HG03571 (cell line): Measurements from ENCODE around the gene ELL.

Experiments
- ATAC-seq: cut with Tn5 transposase; IDR thresholded peaks from one replicate; pipeline ENCODE4 v1.9.1; 2021; ENCODE audit not compliant: unreplicated experiment

ELL gene

DNA sequence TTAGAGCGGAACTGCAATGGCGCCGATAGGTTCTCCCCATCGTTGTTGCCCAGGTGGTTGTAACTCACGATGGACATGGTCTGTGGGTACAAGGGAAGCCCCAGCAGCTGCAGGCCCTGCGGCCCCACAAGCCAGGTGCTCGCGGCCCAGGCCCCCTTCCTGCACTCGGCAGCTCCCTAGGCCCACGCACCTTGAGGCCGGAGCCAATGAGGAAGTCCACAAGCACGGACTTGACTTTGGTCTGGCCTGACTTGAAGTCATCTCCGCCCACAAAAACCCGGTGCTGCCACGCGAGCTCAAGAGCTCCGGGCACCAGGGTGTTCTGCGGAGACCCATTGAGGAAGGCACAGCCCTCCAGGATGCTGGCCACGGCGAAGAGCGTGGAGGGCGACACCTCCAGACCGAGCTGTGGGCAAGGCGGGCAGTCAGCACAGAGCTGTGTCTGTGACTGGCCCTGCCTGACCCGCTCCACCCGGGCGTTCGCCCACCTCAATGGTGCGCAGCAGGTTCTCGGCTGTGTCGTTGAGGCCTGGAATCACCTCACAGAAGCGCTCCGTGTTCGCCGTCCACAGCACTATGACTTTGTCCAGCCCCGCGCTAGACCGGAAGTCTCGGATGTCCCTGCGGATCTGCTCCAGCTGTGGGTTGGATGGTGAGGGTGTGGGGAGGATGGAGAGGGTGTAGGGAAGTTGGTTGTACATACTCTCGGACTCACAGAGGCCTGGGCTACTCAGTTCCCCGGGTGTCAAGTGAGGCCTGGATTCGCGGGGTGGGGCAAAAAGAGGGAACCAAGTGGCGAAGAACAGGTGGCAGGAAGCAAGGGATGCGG lies 85.8 kb downstream of the ELL start:
- ATAC-seq: no peak

DNA sequence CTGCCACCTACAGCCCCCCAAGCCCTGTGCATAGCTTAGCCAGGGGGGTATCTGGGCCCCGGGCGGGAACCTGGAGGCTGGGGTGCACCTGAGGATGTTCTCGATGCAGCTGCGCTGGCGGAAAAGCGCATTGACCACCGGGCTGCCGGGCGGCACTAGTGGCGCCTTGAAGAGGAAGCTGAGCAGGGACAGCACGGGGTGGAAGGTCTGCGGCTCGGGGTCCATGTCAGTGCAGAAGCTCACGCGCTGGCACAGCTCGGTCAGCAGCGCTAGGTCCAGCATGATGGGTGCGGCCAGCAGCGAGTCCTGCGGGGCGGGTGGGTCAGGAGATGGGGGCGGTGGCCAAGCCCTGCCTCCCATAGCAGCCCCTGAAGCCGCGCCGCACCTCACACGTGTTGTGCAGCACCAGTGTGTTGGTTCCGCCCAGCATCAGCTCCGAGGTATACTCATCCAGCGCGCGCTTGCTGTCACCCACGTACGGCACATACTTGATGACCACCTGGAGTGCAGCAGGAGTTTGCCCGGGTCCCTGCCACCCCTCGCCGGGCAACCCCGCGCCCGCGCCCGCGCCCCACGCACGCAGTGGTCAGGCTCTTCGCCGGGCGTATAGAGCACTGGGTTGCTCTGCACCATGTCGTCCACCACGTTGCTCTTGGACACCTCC lies 86.6 kb downstream of the ELL start:
- no peak for ATAC-seq

DNA sequence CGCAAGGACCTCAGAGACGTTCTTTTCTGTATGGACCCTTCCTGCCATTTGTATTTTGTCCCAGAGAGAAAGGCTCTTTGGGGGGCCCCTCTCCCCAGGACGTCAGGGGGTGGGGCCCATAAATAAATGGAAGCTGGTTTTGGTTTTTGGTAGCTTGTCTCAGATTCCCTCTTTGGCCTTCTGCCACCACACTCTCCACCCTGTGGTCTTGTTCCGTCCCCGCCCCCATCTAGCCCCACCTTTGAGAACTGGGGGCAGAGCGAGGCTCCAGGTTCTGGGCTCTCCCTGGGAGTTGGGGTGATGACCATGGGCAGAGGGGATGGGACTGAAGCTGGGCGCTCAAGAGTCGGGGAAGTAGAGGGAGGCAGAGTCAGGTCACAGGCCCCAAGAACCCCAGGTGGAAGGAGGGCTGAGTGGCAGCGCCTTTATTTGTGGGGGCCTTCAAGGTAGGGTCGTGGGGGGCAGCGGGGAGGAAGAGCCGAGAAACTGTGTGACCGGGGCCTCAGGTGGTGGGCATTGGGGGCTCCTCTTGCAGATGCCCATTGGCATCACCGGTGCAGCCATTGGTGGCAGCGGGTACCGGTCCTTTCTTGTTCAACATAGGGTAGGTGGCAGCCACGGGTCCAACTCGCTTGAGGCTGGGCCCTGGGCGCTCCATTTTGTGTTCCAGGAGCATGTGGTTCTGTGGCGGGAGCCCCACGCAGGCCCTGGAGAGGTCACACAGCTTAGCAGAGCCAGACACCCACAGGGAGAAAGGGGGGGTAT lies 87.3 kb downstream of the ELL start:
- no peak for ATAC-seq

DNA sequence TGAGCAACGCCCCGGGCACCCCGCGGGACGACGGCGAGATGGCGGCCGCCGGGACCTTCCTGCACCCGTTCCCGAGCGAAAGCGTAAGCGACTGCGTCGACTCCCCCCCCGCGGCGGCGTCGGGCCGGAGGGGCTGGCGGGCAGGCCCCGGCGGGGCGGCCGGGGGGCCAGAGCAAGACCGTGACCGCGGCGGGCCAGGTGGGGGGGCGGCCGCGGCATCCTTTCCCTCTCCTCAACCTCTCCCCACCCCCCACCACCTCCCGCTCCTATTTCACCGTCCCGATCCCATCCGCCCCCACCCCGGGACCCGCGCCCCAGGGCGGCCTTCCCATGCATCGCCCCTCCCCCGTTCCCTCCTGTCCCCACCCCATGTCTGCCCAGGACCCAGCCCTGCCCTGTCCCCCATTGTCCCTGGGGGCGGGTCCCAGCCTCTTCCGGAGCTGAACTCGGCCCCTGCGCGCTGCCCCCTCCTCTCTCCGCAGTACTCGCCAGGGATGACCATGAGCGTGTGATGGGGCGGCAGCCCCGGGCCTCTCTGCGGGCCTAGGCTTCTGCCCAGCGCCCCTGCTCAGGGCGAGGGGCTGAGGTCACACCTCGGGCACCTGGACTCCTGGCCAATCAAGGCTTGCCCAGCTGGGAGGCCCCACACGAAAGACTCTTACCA lies 88.0 kb downstream of the ELL start:
- no peak for ATAC-seq

DNA sequence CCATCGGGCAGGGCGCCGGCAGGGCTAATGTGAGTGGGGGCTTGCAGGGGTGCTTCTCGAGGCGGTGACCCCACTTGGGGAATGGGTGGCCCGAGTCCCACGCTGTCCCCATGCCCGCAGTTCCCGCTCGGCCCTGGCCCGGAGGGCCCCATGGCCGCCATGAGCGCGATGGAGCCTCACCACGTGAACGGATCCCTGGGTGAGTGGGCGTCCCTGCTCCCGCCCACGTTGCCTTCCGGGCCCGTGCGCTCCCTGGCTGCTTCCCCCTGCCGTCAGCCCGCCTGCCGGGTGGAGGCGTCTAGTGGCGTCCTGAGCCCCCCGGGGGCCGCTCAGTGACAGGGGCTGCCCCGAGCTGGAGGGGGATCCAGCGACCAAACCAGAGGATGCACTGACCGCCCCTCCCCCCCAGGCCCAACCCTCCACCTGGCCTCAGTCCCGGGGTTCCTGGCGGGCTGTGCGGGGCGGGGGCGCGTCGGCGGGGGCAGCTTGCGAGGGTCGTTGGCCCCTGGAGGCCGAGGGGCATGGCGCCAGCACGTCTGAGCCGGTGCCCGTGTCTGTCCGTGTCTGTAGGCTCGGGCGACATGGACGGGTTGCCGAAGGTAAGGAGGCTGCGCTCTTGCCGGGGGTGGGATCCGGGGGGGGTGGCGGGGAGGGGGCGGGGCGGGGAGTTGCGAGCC lies 88.7 kb downstream of the ELL start:
- no peak for ATAC-seq

DNA sequence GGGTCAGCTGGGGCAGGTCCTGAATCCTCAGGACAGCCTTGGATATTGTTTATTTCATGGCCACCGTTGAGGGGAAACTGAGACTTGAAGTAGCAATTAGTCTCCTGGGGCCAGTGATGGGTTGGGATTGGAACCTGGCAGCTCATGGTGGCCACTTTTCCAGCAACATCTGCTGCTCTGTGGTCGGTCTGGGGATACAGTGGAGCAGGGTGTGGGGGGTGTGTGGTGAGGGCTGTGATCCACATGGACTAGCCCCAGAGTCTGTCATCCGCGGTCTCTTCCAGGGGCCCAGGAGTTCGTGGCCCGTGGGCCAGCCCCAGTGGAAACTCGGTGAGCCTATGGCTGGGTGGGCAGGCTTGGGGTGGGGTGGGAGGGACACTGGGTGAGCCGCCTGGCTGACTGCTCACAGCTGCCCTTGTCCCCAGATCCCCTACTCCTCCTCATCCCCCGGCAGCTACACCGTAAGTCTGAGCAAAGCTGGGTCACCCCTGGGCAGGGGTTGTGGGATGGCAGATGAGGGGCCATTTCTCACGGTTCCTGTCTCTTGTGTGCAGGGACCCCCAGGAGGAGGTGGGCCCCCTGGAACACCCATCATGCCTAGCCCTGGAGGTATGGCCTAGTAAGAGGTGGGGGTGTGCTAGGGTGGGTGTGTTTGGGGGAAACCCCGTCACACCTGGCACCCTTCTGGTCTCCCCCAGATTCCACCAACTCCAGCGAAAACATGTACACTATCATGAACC lies 89.4 kb downstream of the ELL start:
- no peak for ATAC-seq

DNA sequence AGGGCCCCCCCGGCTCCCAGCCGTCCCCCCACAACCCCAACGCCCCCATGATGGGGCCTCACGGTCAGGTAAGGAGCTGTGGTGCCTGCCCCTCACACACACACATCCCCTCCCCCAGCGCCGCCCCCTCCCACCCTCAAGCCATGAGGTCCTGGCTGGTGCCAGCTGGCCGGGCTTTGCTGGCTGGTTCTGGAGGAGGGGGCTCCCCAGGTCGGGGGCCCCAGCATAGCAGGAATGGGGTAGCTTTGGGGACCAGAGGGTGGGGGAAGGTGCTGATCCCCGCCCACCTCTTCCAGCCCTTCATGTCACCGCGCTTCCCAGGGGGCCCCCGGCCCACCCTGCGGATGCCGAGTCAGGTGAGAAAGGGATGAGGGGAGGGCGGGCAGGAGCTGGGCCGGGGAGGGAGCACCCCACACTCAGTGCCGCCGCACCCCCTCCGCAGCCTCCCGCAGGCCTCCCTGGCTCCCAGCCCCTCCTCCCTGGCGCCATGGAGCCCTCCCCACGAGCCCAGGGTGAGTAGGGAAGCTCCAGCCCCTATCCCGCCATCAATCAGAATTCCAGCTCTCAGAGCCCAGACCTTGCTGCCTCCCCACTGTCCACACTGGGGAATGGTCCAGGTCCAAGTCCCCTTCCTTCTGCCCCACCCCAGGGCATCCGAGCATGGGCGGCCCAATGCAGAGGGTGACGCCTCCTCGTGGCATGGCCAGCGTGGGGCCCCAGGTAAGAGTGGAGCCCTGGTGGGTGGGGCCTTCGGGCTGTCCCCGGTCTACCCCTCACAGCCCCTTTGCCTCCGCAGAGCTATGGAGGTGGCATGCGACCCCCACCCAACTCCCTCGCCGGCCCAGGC lies 90.3 kb downstream of the ELL start:
- ATAC-seq: no peak

DNA sequence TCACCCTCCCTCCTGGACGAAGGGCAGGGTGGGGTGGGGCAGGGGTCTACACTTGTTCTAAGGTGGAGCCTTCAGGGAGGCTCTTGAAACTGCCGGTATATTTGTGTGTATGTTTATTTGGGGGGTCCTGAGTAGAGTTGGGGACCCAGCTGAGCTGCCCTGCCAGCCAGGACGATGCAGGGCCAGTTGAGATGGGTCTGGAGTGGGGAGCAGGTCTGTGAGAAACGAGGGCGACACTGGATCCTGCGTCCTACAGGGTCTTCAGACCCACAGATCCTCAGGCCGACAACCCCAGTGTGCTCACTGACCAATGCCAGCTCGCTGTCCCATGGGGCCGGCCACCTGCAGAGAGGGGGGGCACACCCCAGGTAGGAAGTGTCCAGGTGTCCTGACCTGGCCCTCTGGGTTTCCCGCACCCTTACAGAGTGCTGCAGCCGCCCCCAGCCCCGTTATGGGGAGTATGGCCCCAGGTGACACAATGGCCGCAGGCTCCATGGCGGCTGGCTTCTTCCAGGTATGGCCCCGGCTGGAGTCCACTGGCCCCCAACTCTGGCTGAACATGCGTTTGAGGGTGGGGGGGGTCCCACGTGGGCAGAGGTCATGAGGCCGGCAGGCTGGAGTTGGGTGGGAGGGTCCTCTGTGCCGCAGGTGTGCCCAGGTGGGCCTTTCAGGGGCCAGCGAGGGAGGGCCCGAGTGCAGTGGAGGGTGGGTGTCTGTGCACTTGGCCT lies 91.3 kb downstream of the ELL start:
- ATAC-seq: no peak

DNA sequence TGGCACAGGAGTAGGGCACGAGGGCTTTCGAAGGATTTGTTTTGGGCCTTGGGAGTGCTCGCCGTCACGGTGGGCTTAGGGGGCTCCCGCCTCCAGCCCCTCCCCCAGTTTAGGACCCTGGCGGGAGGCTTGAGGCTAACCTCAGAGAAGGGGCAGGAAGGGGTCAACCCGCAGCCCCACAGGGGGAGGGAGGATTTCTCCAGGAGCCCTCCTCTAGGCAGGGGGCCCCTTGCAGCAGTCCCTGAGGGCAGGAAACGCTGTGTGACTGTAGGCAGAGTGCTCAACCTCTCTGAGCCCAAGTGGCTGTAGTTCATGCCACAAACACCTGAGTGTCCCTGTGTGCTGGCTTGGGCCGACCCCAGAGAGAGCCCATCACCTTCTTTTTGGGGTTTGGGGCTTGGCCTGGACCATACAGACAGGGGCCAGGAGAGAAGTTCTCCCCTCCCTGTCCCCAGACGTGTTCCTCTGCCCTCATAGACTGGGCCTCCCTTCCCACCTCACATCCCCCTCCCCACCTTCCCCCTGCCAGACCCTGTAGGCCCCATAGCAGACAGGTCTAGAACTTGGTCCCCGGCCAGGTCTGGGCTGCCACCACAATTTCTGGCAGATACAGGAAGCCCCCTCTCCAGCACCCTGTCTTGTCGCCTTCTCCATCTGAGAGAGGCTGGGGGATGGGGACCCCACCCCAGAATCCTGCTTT lies 92.0 kb downstream of the ELL start:
- no peak for ATAC-seq

DNA sequence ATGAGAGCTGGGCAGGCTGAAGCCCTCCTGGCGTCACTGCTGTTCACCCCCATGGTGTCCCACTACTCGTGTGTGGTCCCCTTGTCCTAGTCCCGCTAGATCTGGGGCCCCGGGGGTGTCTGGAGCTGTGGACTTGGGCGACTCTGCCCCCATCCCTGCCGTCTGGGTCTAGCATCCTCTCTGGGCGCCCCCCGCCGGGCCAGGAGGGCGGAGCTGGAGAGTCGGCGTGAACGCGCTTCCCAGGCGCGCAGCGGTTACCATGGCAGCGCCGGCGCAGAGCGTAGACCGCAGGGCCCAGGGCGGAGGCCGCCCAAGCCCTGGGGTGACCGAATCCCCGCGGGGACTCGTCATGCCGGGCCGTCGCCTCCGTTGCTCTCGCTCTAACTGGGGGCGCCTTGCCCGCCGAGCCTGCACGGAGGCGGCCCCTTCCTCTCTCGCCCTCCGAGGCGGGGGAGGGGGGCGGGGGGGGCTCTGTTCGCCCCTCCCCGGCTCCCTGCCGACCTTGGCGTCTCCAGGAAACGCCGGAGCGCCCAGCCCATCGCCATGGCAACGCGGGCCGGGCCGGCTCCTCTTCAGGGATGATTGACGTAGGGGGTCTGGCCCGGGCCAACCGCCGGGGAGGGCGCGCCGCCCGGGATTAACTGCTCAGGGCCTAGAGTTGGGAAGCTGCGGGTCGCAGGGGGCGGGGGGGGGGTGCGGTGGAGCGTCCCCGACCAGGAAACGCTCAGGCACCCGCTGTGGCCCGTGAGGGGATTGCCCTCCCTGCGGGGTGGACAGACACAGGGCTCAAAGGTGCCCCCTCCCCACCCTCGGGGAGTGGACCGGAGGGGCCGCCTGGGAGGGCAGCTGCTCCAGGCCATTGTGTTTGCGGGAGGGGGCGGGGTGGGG lies 92.8 kb downstream of the ELL start:
- peak; percentile 56 for ATAC-seq

DNA sequence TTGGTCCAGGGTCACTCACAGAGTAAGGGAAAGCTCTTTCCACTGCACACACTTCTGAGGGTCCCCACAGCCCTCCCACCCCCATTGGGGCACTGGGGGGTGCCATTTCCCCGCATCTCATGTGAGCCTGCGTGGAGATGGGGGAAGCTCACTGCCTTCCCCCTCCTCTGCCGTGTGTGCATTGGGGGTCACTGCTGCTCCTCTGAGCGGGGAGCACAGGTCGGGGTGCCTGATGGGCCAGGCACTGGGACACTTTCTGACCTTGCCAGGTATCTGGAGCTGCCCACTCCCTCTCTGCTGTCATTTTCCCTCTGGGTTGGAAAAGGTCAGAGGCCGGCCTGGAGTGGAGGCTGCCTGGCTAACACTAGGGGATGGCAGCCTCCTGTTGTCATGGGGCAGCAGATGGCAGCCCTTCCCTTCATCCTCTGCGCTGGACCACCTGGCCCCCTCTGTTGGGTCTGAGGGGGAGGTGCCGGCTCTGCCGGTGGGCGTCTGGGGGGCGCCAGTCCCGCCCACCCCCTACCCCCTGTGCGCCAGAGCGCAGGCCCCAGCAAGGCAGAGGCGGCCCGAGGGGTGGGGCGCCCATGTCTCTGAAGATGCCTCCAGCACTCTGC lies 93.6 kb downstream of the ELL start:
- peak; percentile 3 for ATAC-seq

DNA sequence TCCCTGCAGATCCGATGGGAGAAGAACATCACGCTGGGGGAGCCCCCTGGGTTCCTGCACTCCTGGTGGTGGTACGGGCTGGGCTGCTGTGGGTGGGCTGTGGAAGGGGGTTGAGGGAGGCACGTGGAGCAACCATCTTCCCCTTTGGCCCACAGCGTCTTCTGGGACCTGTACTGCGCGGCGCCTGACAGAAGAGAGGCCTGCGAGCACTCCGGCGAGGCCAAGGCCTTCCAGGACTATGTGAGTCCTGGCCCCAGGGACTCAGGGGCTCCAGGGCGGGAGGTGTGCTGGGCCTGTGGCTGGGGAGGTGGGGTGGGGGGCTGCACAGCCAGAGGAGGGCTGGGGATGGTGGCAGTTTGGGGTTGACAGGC lies 94.1 kb downstream of the ELL start:
- no peak for ATAC-seq

DNA sequence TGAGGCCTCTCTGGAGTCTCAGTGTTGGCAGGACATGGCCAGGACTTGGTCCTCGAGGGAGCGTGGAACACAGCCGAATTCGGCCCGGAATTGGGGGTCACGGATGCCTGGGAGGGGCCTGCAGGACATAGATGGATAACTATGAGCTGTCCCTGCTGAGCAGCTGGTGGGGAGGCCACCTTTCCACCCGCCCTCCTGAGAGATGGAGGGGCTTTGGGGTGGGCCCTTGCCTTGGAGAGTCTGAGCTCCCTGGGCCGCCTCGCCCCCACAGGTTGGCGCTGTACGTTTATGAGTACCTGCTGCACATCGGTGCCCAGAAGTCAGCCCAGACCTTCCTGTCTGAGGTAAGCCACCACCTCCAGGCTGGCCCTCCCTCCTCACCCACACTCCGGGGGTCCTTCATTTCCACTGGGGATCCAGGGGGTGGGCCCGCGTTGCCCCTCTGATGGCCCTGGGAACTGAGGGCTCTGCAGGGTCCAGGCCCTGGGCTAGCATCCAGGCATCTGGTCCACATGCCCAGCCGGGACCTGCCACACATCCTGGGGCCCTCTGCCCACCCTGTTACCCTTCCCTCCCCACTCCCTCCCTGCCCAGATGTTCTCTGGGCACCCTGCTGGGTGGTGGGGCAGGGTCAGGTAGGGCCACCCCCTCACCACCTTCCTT lies 94.7 kb downstream of the ELL start:
- no peak for ATAC-seq

DNA sequence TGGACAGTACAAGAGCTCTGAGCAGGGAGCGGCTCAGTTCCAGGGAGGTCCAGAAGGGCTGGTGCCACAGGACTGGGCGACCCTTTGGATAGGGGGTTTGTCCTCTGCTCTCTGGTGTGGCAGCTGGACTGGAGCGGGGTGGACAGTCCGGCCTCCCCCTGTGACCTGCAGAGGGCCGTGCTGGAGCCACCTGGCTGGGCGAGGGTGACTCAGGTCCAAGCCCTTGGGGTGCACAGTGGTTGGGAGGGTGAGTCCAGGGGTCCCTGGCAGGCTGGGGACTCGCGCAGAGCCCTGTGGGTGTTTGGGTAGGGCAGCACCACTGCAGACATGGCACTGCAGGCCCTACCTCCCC lies 95.5 kb downstream of the ELL start:
- ATAC-seq: no peak

DNA sequence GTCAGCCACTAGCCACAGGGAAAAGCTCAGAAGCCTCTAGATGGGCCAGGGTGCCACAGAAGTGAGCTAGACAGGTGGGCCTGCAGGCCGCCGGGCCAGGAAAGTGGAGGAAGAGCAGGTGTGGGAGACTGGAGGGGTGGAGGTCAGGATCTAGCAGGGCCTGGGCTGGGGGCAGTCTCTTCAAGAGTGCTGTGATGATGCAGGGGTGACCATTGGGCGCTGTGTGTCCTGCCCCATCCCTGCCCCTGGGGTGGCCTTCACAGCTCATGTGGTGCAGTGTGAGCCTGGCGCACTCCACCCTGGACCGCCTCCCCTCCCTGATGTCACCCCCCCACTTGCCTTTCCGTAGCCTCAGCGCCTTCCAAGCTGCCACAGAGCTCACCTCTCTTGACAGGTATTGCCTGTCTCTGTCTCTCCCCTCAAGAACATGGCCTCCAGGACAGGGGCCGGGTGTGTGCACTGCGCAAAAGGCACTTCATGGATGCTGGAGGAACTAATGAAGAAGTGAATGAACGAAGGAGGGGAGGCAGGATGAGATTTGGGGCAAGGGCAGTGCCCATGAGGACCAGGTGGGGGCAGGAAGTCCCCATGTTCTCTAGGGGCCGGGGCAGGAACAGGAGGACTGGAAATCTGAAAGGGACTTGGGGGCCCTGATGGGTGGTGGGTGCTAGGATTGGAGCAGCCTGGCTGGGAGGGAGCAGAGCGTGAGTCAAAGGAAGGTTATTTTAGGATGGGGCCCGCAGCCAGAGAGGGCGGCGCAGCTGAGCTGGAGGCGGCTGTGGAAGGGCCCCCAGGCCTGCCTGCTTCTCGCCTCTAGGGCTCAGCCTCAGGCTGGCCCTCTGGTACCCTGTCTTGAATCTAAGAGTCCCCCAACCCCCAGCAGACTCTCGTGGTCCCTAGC lies 96.1 kb downstream of the ELL start:
- ATAC-seq: no peak
